GM21619 (cell line): Measurements from ENCODE around the gene FAT1.

Source experiments
- ATAC-seq: cut with Tn5 transposase; IDR thresholded peaks from one replicate; pipeline ENCODE4 v1.9.1; 2021; ENCODE audit not compliant: unreplicated experiment

The FAT1 gene

GRCh38 chr4:186622788-186623464 lies 100.7 kb downstream of the FAT1 start:
- ATAC-seq, result no peak

GRCh38 chr4:186621959-186622553 lies 101.6 kb downstream of the FAT1 start:
- ATAC-seq, result no peak

- ATAC-seq, result no peak
Observed at GRCh38 chr4:186619088-186619487, 104.6 kb downstream of the FAT1 start.

GRCh38 chr4:186617921-186618320 lies 105.7 kb downstream of the FAT1 start:
- no peak for ATAC-seq

GRCh38 chr4:186607490-186607889 lies 116.2 kb downstream of the FAT1 start:
- ATAC-seq, result no peak

GRCh38 chr4:186606591-186606992 lies 117.1 kb downstream of the FAT1 start:
- no peak for ATAC-seq

- no peak for ATAC-seq
Observed at GRCh38 chr4:186605261-186605865, 118.3 kb downstream of the FAT1 start.

GRCh38 chr4:186604124-186604807 lies 119.4 kb downstream of the FAT1 start:
- no peak for ATAC-seq

GRCh38 chr4:186602978-186603377 lies 120.7 kb downstream of the FAT1 start:
- ATAC-seq, result no peak

GRCh38 chr4:186599483-186599882 lies 124.2 kb downstream of the FAT1 start:
- ATAC-seq, result no peak

- no peak for ATAC-seq
Observed at GRCh38 chr4:186598686-186599085, 125.0 kb downstream of the FAT1 start.

GRCh38 chr4:186596850-186597390 lies 126.7 kb downstream of the FAT1 start:
- no peak for ATAC-seq

GRCh38 chr4:186596346-186596745 lies 127.3 kb downstream of the FAT1 start:
- ATAC-seq, result no peak

GRCh38 chr4:186593587-186593973 lies 130.1 kb downstream of the FAT1 start:
- no peak for ATAC-seq

GRCh38 chr4:186592966-186593586 lies 130.6 kb downstream of the FAT1 start:
- no peak for ATAC-seq

GRCh38 chr4:186592445-186592844 lies 131.2 kb downstream of the FAT1 start:
- no peak for ATAC-seq

GRCh38 chr4:186591651-186592050 lies 132.0 kb downstream of the FAT1 start:
- no peak for ATAC-seq

- ATAC-seq, result no peak
Observed at GRCh38 chr4:186588503-186588902, 135.2 kb downstream of the FAT1 start.

- ATAC-seq, result peak; percentile 66
Observed at GRCh38 chr4:186587416-186588018, 136.1 kb downstream of the FAT1 start.

GRCh38 chr4:186586205-186586604 lies 137.5 kb downstream of the FAT1 start:
- ATAC-seq, result no peak

GRCh38 chr4:186584912-186585311 lies 138.7 kb downstream of the FAT1 start:
- ATAC-seq, result no peak
